Fibroblast of skin of back (primary cell): ENCODE data around the gene TOP3A. TPM values are rescaled to one million over a fixed set of nuclear protein-coding genes. Genes with fewer than 3 reads are reported as not detected.
"Not testable (repeated sequence)": the region's sequence is repeated elsewhere in the genome, so short reads cannot be mapped to it uniquely, and the experiment has no call there.

ENCODE experiments used
- DNase-seq: peaks from one replicate; pipeline ENCODE4 v3.0.0-alpha.2; 2013
- polyA plus RNA-seq, 2 experiments: library from polyadenylated mRNA; unstranded; fragments of 120-200 nt; gene quantifications; one replicate each; pipeline ENCODE4 v1.2.1, GENCODE V29; 2013; ENCODE audit not compliant: insufficient read length in 2 of 2

Gene TOP3A
- polyA plus RNA-seq (2013, experiment 1 of 2; ENCODE audit: insufficient read length): 28.7 TPM
- polyA plus RNA-seq (2013, experiment 2 of 2; ENCODE audit: insufficient read length): 15.5 TPM

GRCh38 chr17:18314731-18315561 lies at the start of gene TOP3A, which contains the start of gene SMCR8:
Gene TOP3A, minus strand, starts transcription at chr17:18314994. Its CDS starts 216 bp downstream, at chr17:18314778.
Gene SMCR8, plus strand, starts transcription at chr17:18315293. Its CDS starts 497 bp downstream, at chr17:18315790.
- DNase-seq: peak; percentile 99

- DNase-seq: no peak
Measured at GRCh38 chr17:18364166-18364565, 49.4 kb upstream of the TOP3A start.

GRCh38 chr17:18363101-18364049 lies 48.6 kb upstream of the TOP3A start, which contains the start of gene SHMT1:
Gene SHMT1, minus strand, starts transcription at chr17:18363550. Its CDS starts 7,569 bp downstream, at chr17:18355981.
- peak; percentile 86 for DNase-seq

- no peak for DNase-seq
Measured at GRCh38 chr17:18362698-18363100, 47.9 kb upstream of the TOP3A start.

GRCh38 chr17:18361837-18362697 lies 47.3 kb upstream of the TOP3A start:
- no peak for DNase-seq

- no peak for DNase-seq
Measured at GRCh38 chr17:18360518-18360917, 45.7 kb upstream of the TOP3A start.

GRCh38 chr17:18356624-18357023 lies 41.8 kb upstream of the TOP3A start:
- no peak for DNase-seq

GRCh38 chr17:18353541-18353940 lies 38.7 kb upstream of the TOP3A start:
- DNase-seq: no peak

GRCh38 chr17:18344021-18344420 lies 29.2 kb upstream of the TOP3A start:
- no peak for DNase-seq

GRCh38 chr17:18339933-18340332 lies 25.1 kb upstream of the TOP3A start:
- no peak for DNase-seq

GRCh38 chr17:18338158-18338557 lies 23.4 kb upstream of the TOP3A start:
- DNase-seq: not testable (repeated sequence)

GRCh38 chr17:18332909-18333489 lies 18.2 kb upstream of the TOP3A start:
- DNase-seq: no peak

GRCh38 chr17:18331879-18332278 lies 17.1 kb upstream of the TOP3A start:
- no peak for DNase-seq

GRCh38 chr17:18328643-18329204 lies 13.9 kb upstream of the TOP3A start:
- DNase-seq: no peak

GRCh38 chr17:18327556-18327955 lies 12.8 kb upstream of the TOP3A start:
- DNase-seq: no peak

GRCh38 chr17:18327093-18327492 lies 12.3 kb upstream of the TOP3A start:
- DNase-seq: no peak

GRCh38 chr17:18326572-18326971 lies 11.8 kb upstream of the TOP3A start:
- DNase-seq: no peak

GRCh38 chr17:18326039-18326438 lies 11.2 kb upstream of the TOP3A start:
- DNase-seq: no peak

GRCh38 chr17:18324140-18325050 lies 9.6 kb upstream of the TOP3A start:
- no peak for DNase-seq
